ENCODE measurements around the gene RTL10. TPM values are rescaled to one million over a fixed set of nuclear protein-coding genes. Genes with fewer than 3 reads are reported as not detected.

RTL10 gene
- total and polyA plus RNA-seq, 2 donors (not counting 1 experiment from before 2014, with no cell fraction given): 6.4 to 15.2 TPM

DNA sequence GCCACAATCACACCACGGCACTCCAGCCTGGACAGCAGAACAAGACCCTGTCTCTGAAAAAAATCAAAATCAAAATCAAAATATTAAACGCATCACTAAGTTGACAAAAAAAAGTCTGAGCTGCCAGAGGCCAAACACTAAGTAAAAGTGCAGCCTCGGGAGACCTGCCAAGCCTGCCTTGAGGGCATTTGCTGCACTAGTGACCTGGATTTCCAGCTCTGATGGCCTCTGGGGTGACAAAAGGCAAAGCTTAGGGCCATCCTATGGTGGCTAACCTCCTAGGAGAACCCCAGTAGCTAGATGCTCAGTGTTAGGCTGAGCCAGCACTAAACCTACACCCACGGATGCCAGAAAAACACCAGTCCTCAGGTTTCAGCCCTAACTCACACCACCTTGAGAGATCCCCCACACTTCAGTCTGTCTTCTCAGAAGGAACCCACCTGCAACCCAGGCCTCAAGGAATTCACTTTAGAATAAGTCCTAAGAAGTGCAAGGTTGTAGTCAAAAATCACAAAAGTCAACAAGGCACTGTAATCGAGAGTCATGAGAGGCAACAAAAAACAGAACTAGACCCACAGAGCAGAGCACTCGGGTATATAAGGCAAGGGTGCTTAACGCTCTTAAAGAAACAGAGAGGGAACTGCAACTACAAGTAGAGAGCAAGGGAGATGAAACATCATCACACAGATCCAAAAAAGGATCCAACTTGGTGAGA is 28.6 kb downstream of the RTL10 start:
- Mint-ChIP-seq H3K27ac (no peak overlapping the region), H3K4me1 (peaks cover 1% of the 10 kb centered on the region), H3K27me3 (no peaks in the 10 kb centered on the region), H3K9me3 (ENCODE audit: insufficient read depth) (no peaks in the 10 kb centered on the region), H3K4me3 (no peak overlapping the region)
- no peak overlapping the region for H3K4me2 ChIP-seq (replicated peaks; ENCODE audit: low read depth, low read length, poor library complexity, severe bottlenecking)
- H3K36me3 ChIP-seq (replicated peaks in 1 of 2; ENCODE audit: control extremely low read depth in 1 of 2, control insufficient read depth in 1 of 2, extremely low read depth in 1 of 2, insufficient read depth in 2 of 2, low read length in 1 of 2): peaks cover 0 to under 1% of the 10 kb centered on the region in 2 experiments
- no peaks in the 10 kb centered on the region for H3K27me3 ChIP-seq (replicated peaks in 1 of 4; ENCODE audit: control extremely low read depth in 1 of 4, control insufficient read depth in 3 of 4, insufficient read depth in 4 of 4, low read length in 3 of 4)
- no peak overlapping the region for H2AFZ ChIP-seq (ENCODE audit: insufficient read depth, low read depth, low read length, poor library complexity, severe bottlenecking)
- intact Hi-C loops (cut with micrococcal nuclease): no loop called here
- TF ChIP-seq EZH2 (IDR thresholded peaks at IDR 0.05; ENCODE audit: borderline replicate concordance, insufficient read depth, low read depth, low read length, poor library complexity, severe bottlenecking): no peak
- TF ChIP-seq, protein P1, sequence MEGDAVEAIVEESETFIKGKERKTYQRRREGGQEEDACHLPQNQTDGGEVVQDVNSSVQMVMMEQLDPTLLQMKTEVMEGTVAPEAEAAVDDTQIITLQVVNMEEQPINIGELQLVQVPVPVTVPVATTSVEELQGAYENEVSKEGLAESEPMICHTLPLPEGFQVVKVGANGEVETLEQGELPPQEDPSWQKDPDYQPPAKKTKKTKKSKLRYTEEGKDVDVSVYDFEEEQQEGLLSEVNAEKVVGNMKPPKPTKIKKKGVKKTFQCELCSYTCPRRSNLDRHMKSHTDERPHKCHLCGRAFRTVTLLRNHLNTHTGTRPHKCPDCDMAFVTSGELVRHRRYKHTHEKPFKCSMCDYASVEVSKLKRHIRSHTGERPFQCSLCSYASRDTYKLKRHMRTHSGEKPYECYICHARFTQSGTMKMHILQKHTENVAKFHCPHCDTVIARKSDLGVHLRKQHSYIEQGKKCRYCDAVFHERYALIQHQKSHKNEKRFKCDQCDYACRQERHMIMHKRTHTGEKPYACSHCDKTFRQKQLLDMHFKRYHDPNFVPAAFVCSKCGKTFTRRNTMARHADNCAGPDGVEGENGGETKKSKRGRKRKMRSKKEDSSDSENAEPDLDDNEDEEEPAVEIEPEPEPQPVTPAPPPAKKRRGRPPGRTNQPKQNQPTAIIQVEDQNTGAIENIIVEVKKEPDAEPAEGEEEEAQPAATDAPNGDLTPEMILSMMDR (IDR thresholded peaks at IDR 0.05): no peak
- WGBS (ENCODE audit: insufficient coverage): 96% methylated on average over 4 of the region's 7 CpGs
- no peak overlapping the region for H3K27ac ChIP-seq (ENCODE audit: low read length in 2 of 2)
- H3K9ac ChIP-seq (ENCODE audit: low read length): no peak overlapping the region
- CTCF ChIA-PET: interaction anchor here (0.5 kb wide), 1 partner anchor 10 kb away, joined by 3 read pairs; no protein-coding TSS in a partner anchor
- no peaks in the 10 kb centered on the region for H4K20me1 ChIP-seq (ENCODE audit: control insufficient read depth, insufficient read depth, low read length, poor library complexity, severe bottlenecking)
- ATAC-seq (ENCODE audit: low read depth): no peak
- no peak for DNase-seq
- no peaks in the 10 kb centered on the region for H3K4me1 ChIP-seq (ENCODE audit: control insufficient read depth in 2 of 2, insufficient read depth in 2 of 2, low read length in 2 of 2)
- peaks cover 8% of the 10 kb centered on the region for H3K79me2 ChIP-seq (ENCODE audit: control insufficient read depth, insufficient read depth, low read length)
- H3K4me3 ChIP-seq (ENCODE audit: control extremely low read depth in 1 of 5, extremely low read depth in 1 of 5, insufficient read depth in 1 of 5, low read depth in 2 of 5, low read length in 4 of 5): no peak overlapping the region
- H3K9me3 ChIP-seq (ENCODE audit: control extremely low read depth in 1 of 3, control insufficient read depth in 2 of 3, insufficient read depth in 1 of 3, low read length in 2 of 3): no peaks in the 10 kb centered on the region
- POLR2A ChIA-PET: no interaction called here

DNA sequence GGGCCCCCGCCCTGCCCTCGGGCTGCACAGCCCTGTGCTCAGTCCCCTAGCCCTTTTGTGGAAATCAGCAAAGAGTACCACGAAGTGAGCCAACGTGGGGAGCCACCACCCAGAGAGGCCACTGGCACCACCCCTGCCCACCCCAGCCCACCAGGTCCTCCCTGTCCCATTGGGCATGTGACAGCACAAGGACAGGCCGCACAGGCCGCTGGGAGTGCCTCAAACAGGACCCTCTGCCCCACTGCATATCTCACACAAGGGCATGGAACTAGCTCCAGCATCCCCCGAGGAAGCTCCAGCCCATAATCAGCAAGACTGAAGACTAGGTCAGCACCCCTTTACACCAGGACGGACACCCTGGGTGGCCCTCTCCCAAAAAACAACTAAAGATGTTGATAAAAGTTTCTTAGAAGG is 29.7 kb downstream of the RTL10 start:
- POLR2A ChIA-PET: no interaction called here
- no peak overlapping the region for H3K4me3 ChIP-seq (ENCODE audit: control extremely low read depth in 1 of 5, extremely low read depth in 1 of 5, insufficient read depth in 1 of 5, low read depth in 2 of 5, low read length in 4 of 5)
- no peak overlapping the region for H3K27ac Mint-ChIP-seq
- TF ChIP-seq, protein P1 (IDR thresholded peaks at IDR 0.05): no peak
- no peak for TF ChIP-seq EZH2 (IDR thresholded peaks at IDR 0.05; ENCODE audit: borderline replicate concordance, insufficient read depth, low read depth, low read length, poor library complexity, severe bottlenecking)
- peaks cover 8% of the 10 kb centered on the region for H3K79me2 ChIP-seq (ENCODE audit: control insufficient read depth, insufficient read depth, low read length)
- H3K9me3 Mint-ChIP-seq (ENCODE audit: insufficient read depth): no peaks in the 10 kb centered on the region
- no peak for ATAC-seq (ENCODE audit: low read depth)
- 74% methylated on average over 7 of the region's 8 CpGs for WGBS (ENCODE audit: insufficient coverage)
- intact Hi-C loops (cut with micrococcal nuclease): no loop called here
- CTCF ChIA-PET: no interaction called here
- H3K9ac ChIP-seq (ENCODE audit: low read length): no peak overlapping the region
- H3K4me1 Mint-ChIP-seq: peaks cover 1% of the 10 kb centered on the region
- no peak overlapping the region for H3K27ac ChIP-seq (ENCODE audit: low read length in 2 of 2)
- H3K9me3 ChIP-seq (ENCODE audit: control extremely low read depth in 1 of 3, control insufficient read depth in 2 of 3, insufficient read depth in 1 of 3, low read length in 2 of 3): no peaks in the 10 kb centered on the region
- no peak overlapping the region for H3K4me3 Mint-ChIP-seq
- no peaks in the 10 kb centered on the region for H4K20me1 ChIP-seq (ENCODE audit: control insufficient read depth, insufficient read depth, low read length, poor library complexity, severe bottlenecking)
- no peak overlapping the region for H2AFZ ChIP-seq (ENCODE audit: insufficient read depth, low read depth, low read length, poor library complexity, severe bottlenecking)
- H3K27me3 ChIP-seq (replicated peaks in 1 of 4; ENCODE audit: control extremely low read depth in 1 of 4, control insufficient read depth in 3 of 4, insufficient read depth in 4 of 4, low read length in 3 of 4): no peaks in the 10 kb centered on the region
- H3K36me3 ChIP-seq (replicated peaks in 1 of 2; ENCODE audit: control extremely low read depth in 1 of 2, control insufficient read depth in 1 of 2, extremely low read depth in 1 of 2, insufficient read depth in 2 of 2, low read length in 1 of 2): peaks cover 0 to 5% of the 10 kb centered on the region in 2 experiments
- DNase-seq: no peak
- no peak overlapping the region for H3K4me2 ChIP-seq (replicated peaks; ENCODE audit: low read depth, low read length, poor library complexity, severe bottlenecking)
- H3K4me1 ChIP-seq (ENCODE audit: control insufficient read depth in 2 of 2, insufficient read depth in 2 of 2, low read length in 2 of 2): no peaks in the 10 kb centered on the region
- H3K27me3 Mint-ChIP-seq: no peaks in the 10 kb centered on the region

Measured in B cell (primary cell).